DND-41 (cell line): ENCODE data around the gene SP100.

Source experiments
- ATAC-seq: fragments of 200-7000 bp; cut with Tn5 transposase; 3 replicates; pipeline ENCODE4 v1.9.1; 2021; ENCODE audit warnings: low read depth; ENCODE audit not compliant: insufficient read depth
- DNase-seq: peaks from one replicate; pipeline ENCODE4 v3.0.0-alpha.2; 2020
- H2AFZ ChIP-seq: 2 replicates; pipeline ENCODE4 v1.6.0; 2012; ENCODE audit warnings: low read depth, low read length
- H3K27ac ChIP-seq: 2 replicates; pipeline ENCODE4 v1.5.1; 2012; ENCODE audit warnings: low read length, inconsistent platforms
- H3K27me3 ChIP-seq: fragments of 200-600 bp; sonication (generic); 2 replicates; pipeline ENCODE4 v1.6.0; 2012; ENCODE audit warnings: low read length, mild to moderate bottlenecking, inconsistent platforms; ENCODE audit not compliant: insufficient read depth, poor library complexity
- H3K36me3 ChIP-seq: 2 replicates; pipeline ENCODE4 v1.5.1; 2012; ENCODE audit warnings: low read length, inconsistent platforms; ENCODE audit not compliant: insufficient read depth
- H3K4me1 ChIP-seq: 2 replicates; pipeline ENCODE4 v1.5.1; 2012; ENCODE audit warnings: mild to moderate bottlenecking, low read length; ENCODE audit not compliant: insufficient read depth
- H3K4me2 ChIP-seq: 2 replicates; pipeline ENCODE4 v1.6.0; 2012; ENCODE audit warnings: mild to moderate bottlenecking, moderate library complexity, low read length, inconsistent platforms; ENCODE audit not compliant: insufficient read depth
- H3K4me3 ChIP-seq, 2 experiments: fragments of 200-600 bp in 1 of 2; shearing (Covaris generic) in 1 of 2; 2 replicates each; pipeline ENCODE4 v1.5.1; 2012 to 2016; ENCODE audit warnings: inconsistent platforms in 2 of 2, low read length in 2 of 2, mild to moderate bottlenecking in 2 of 2, low read depth in 1 of 2, moderate library complexity in 1 of 2
- H3K79me2 ChIP-seq: 2 replicates; pipeline ENCODE4 v1.6.0; 2012; ENCODE audit warnings: low read length, inconsistent platforms; ENCODE audit not compliant: insufficient read depth
- H3K9ac ChIP-seq: 2 replicates; pipeline ENCODE4 v1.6.0; 2012; ENCODE audit warnings: low read depth, mild to moderate bottlenecking, inconsistent platforms, low read length, moderate library complexity
- H3K9me3 ChIP-seq: 2 replicates; pipeline ENCODE4 v1.5.1; 2012; ENCODE audit warnings: low read length, moderate library complexity, mild to moderate bottlenecking, inconsistent platforms; ENCODE audit not compliant: insufficient read depth, severe bottlenecking
- H4K20me1 ChIP-seq: 2 replicates; pipeline ENCODE4 v1.6.0; 2012; ENCODE audit warnings: low read length; ENCODE audit not compliant: insufficient read depth
- CTCF ChIP-seq: IDR thresholded peaks from 2 replicates; pipeline ENCODE4 v1.5.1; 2012; ENCODE audit warnings: borderline replicate concordance, low read length, moderate library complexity, mild to moderate bottlenecking; ENCODE audit not compliant: poor library complexity, severe bottlenecking; ENCODE audit errors: extremely low read depth
- EZH2 ChIP-seq: IDR thresholded peaks from 3 replicates; pipeline ENCODE4 v1.6.1; 2012; ENCODE audit warnings: borderline replicate concordance, low read depth, mild to moderate bottlenecking, moderate library complexity, low read length, inconsistent platforms; ENCODE audit not compliant: severe bottlenecking

The SP100 gene

DNA sequence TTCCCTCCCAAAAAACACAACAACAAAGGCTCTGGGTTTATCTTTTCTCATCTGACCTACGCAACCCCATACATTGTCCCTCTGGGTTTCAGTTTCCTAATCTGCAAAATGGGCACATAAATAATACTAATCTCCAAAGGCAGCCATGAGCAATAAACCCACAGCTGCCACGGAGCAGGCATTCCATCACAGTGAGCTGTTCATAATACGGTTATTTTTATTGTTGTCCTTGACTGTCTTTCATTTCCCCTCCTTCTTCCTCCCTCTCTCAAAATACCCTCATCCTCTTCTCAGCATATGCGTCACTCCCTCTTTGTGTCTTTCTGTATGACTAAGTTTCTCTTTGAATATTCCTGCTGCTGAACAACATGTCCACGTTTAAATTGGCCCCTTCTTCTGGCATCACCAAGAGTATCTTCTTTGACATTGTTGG lies 166.9 kb downstream of the SP100 start:
- Histone ChIP-seq H3K9ac (no peak overlapping the region), H3K27me3 (no peaks in the 10 kb centered on the region), H3K27ac (no peak overlapping the region), H3K36me3 (no peaks in the 10 kb centered on the region), H3K4me2 (no peak overlapping the region), H3K79me2 (no peaks in the 10 kb centered on the region), H2AFZ (no peak overlapping the region), H3K4me3 (no peak overlapping the region), H4K20me1 (no peaks in the 10 kb centered on the region), H3K4me1 (no peaks in the 10 kb centered on the region), H3K9me3 (no peaks in the 10 kb centered on the region)
- no peak for ATAC-seq
- no peak for DNase-seq
- TF ChIP-seq CTCF, result no peak
- TF ChIP-seq EZH2, result no peak

- Histone ChIP-seq H3K9me3 (no peaks in the 10 kb centered on the region), H3K79me2 (no peaks in the 10 kb centered on the region), H3K4me1 (no peaks in the 10 kb centered on the region), H4K20me1 (no peaks in the 10 kb centered on the region), H3K4me3 (no peak overlapping the region), H3K4me2 (no peak overlapping the region), H2AFZ (no peak overlapping the region), H3K27ac (no peak overlapping the region), H3K27me3 (no peaks in the 10 kb centered on the region), H3K36me3 (no peaks in the 10 kb centered on the region), H3K9ac (no peak overlapping the region)
- TF ChIP-seq CTCF (no peak), EZH2 (no peak)
- ATAC-seq (no peak), DNase-seq (no peak)
Measured at GRCh38 chr2:230583581-230583980, 167.6 kb downstream of the SP100 start.

DNA sequence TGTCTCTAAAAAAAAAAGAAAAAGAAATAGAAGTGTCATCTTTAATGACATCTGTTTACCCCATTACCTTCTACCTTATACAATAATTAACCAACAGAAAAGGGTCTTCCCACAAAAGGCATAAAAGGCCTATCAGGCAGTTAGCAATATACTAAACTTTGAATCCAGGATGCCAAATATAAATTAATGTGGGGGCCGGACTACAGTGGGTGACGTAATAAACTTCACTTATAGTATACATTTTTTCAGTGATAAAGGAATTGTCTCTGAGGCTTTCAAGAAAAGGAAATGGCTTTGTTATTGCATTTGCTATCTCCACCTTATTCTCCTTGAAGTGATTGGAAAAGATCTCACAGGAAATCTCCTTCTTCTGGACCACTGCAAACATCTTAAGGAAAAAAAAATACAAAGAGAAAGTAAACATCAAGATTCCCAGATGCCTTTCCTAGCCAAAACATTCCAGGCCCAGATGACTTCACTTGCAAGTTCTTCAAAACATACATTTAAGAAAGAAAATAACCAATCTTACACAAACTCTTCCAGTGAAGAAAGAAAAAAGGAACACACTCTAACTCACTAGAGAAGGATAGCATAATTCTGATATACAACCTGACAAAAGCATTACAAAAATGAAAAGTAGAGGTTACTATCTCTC lies 170.5 kb downstream of the SP100 start:
- H3K9ac ChIP-seq, result no peak overlapping the region
- no peak overlapping the region for H3K27ac ChIP-seq
- no peak overlapping the region for H3K4me3 ChIP-seq
- peaks cover under 1% of the 10 kb centered on the region; the same call in 1 of the 2 replicates for H3K4me1 ChIP-seq
- H3K9me3 ChIP-seq, result no peaks in the 10 kb centered on the region
- no peak overlapping the region for H2AFZ ChIP-seq
- ATAC-seq (no peak), DNase-seq (no peak)
- no peaks in the 10 kb centered on the region for H4K20me1 ChIP-seq
- TF ChIP-seq CTCF, result no peak
- TF ChIP-seq EZH2, result no peak
- H3K79me2 ChIP-seq, result no peaks in the 10 kb centered on the region
- no peaks in the 10 kb centered on the region for H3K27me3 ChIP-seq
- no peaks in the 10 kb centered on the region for H3K36me3 ChIP-seq
- H3K4me2 ChIP-seq, result no peak overlapping the region
